HL-60/S4 (cell line): Measurements from ENCODE around the gene TBCK.

Source experiments
- in situ Hi-C: fragments of 300-500 bp; cut with MboI; formaldehyde crosslinking; loops from 2 replicates; pipeline ENCODE4 v1.14.3; 2022; ENCODE audit warnings: low sequenced_read_pairs

TBCK gene

DNA sequence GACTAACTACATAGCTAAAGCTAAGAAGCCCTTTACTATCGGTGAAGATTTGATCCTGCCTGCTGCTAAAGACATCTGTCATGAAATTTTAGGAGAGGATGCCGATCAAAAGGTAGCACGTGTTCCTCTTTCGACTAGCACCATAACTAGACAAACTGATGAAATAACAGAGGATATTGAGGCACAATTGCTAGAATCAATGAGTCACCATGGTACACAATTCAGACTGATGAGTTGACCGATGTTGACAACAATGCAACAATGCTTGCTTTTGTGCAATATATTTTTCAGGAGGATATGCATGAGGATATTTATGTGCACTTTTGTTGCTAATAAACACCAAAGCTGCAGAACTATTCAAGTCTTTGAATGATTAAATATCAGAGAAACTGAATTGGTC is 24.3 kb downstream of the TBCK start:
- in situ Hi-C loops: no loop called here

DNA sequence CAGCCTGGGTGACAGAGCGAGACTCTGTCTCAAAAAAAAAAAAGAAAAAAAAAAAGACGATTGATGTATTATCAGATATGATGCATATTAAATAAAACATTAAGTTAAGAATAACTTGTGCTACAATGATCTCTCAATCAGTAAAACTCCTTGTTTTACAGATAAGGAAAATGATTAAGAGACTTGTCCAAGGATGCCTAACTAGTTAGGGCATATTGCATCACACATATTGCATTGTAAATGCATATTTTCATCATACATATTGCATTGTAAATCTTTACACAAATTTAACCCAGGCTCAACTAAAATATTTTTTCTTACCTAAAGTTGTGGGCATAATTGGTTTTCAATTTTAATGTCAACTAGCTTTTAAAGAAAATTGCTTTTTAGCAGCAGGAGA is 26.3 kb downstream of the TBCK start:
- in situ Hi-C loops: no loop called here

DNA sequence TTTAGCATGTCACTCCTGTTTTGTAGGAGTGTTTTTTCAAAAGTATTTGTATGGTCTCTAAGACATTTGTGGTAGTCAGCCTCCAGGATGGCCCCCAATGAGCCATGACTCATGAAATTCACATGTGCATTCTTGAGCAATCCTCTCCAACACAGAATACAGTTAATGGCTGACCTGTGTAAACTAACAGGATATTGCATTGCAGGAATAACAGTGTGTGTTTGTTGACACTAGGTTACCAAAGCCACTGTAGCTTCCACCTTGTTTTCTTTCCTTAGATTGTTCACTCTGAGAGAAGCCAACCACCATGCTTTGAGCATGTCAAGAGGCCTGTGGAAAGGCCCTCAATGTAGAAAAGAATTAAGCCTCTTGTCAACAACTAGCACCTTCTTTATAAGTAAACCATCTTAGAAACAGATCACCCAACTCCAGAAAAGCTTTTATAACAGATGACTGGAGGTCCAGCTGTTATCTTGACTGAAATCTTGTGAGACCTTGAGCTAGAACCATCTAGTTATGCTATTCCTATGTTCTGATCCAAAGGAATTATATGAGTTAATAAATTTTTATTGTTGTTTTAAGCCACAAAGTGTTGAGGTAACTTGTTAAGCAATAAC is 28.5 kb downstream of the TBCK start:
- in situ Hi-C loops: no loop called here

DNA sequence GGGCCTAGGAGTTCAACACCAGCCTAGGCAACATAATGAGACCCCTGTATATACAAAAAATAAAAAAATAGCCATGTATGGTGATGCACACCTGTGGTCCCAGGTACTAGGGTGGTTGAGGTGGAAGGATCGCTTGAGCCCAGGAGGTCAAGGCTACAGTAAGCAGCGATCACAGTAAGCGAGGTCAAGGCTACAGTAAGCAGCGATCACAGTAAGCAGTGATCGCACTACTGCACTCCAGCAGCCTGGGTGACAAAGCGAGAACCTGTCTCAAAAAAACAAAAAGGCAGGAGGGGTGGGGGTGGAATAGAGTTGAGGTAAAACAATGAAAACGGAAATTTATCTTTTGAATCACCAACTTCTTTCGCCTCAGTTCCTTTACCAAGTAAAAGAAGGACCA is 29.4 kb downstream of the TBCK start:
- in situ Hi-C loops: no loop called here

DNA sequence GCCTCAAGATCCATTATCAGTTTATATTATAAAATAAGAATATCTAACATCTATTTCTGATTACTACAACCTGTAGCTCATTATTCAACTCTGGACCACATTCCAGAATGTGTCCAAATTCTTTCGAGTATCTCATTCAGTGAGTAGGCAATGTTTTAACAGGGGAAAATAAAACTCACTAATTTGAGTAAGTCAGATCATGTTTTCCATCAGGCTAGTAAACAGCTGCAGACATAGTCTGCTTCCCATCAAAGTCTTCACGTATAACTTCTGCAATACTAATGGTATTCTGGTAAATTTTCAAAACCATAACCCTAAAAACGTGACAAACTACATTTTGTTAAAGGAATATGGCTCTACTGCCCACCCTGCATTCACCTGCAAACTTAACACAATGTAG is 31.8 kb downstream of the TBCK start:
- in situ Hi-C loops: no loop called here

DNA sequence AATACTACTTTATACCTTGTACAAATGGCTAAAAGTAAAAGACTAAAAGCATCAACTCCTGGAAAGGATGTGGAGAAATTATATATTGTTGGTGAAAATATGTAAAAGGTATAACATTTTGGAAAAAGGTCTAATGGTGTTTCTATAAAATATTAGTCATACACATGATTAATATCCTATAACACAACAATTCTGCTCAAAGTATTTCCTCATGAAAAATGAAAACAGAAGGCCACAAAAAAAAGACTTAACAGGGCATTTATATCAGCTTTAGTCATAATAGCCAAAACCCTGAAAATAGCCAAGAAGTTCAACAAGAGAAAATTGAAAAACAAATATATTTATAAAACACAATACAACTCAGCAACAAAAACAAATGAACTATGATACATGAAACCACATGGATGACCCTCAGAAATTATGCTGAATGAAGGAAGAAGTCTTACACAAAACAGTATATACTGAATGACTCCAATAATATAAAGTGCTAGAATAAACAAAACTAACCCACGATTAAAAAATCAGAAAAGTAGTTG is 38.8 kb downstream of the TBCK start:
- in situ Hi-C loops: no loop called here

DNA sequence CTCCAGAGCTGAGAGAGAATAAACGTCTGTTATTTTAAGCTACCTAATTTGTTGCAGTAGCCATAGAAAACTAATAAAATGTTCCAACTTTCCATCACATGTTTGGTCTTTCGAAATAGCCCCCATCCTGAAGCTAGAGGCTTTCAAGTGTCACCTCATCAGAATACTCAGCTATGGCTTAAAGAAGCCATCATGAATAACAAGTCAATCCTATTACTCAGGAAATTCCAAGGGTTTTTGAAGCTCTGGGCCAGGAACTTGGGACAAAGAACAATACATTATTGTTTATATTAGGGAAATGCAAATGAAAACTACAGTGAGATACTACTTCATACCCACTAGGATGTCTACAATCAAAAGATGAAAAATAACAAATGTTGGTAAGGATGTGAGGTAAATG is 42.2 kb downstream of the TBCK start:
- in situ Hi-C loops: no loop called here

DNA sequence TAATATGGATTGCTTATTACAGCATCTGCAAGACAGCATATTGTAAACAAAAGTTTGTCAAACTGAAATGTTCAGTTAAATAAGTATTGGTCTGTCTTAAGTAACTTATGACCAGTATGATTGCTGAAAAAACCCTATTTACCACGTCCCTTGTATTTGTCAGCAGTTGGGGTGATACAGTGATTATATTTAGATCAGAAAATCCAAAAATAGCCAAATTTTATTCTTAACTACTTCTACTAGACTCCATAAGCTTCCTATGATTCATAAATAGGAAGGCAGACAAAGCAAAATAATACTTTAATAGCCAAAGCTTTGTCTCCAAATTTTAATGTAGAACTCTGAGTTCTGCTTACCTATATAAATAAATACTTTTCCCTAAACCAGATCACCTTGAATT is 45.3 kb downstream of the TBCK start:
- in situ Hi-C loops: no loop called here

DNA sequence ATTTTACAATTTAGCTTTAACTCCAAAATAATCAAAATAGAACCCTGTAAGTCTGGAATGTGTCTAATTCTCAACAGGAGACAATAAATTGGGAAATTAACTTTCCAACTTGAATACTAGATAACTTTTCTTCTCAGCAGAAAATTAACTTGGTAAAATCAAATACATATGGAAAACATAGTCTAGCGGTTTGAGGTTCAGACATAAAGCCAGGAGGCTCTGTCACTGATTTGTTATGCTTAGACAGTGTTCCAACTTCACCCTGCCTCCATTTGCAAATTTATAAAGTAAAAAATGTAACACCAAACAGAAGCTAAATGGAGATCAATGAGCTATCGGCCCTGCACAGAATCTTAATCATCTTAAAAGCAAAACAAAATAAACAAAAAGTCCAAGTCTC is 46.3 kb downstream of the TBCK start:
- in situ Hi-C loops: no loop called here

DNA sequence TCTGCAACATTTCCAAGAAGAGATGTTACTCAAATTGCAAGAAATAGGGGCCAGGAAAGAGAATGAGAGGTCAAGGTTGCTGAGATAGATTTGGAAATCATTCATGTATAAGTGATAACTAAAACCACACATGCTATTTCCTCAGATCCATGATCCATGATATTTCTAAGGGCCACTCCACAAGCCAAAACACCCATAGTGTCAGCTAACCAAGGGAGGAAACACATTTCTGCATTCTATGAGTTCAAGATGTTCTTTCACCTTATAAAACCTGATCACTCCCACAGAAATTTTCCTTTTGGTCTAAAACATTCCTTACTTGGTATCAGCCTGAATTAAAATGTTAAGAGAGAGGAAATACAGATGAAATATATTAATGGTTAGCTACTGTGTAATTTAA is 47.2 kb downstream of the TBCK start:
- in situ Hi-C loops: no loop called here

DNA sequence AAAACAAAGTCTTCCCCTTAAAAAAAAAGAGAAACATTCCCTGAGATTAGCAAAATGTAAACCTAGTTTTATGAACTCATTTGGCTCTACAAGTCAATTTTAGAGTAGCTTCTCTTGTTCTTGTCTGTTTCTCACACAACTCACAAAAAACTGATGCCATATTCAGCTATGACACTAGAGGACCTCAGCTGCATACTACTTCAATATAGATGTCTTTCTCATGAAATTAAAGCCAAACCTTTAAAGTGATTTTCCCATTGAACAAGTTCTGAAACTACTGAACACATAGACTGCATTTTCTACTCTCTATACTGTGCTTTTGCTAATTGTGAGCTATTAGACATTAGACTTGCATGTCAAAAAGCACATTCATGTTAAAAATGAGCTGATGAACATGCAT is 49.8 kb downstream of the TBCK start:
- in situ Hi-C loops: no loop called here

DNA sequence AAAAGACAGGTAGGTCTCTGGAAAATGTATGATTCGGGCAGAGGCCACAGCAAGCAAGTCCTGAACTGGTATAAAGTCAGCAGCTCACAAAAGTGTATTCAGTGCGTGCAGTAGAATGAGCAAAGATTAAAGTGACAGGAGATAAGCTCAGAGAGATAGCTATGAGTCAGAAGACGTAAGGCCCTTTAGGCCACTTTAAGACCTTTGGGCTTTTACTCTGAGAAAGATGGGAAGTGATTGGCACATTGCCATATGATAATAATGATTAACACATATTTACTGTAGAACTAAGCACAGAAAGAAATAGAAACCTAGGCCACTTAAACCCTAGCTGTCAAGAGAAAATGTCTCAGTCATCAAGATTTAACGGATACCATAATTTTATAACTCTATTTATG is 51.7 kb downstream of the TBCK start:
- in situ Hi-C loops: no loop called here

DNA sequence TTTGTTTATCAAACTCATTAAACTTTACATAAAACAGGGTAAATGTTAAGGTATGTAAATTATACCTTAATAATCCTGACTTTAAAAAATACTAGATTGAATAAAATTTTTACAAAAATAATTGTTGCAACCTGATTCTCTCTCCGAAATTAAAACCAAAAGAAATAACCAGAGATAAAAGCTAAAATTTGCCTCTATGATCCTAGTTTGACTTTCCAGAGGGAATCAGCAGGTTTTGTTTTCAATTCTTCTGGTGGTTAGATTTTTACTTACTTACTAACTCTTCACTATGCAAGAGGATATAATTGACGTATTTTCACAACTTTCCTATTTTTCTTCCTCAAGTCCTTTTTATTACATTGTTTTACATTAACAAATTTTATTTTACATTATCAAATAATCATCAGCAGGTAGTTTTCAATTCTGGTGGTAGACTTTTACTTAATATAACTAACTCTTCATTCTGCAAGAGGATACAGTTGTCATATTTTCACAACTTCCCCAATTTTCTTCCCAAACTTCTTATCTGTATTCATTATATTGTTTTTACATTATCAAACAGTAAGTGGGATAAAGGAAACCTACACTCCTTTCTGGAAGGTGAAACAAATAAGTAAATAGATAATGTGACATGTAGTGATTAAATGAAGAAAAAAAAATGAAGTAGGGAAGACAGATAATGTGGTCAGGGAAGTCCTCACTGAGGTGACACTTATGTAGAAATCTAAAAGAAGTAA is 52.2 kb downstream of the TBCK start:
- in situ Hi-C loops: no loop called here

DNA sequence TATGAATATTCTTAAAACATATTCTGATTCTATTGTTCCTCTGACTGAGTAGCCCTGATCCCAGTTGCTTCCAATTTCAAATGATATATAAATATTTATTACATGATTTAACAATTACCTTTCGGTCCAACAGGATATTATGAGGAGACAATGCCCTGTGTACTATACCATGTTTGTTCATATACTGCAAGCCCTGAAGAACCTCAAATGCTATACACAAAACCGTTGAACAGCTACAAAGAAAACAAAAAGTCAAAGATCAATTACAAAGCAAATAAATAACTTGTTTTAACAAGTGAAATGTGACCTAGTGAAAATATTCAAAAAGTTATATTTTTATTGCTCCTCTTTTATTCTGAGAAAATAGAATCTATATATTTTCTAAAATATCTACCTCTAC is 54.0 kb downstream of the TBCK start:
- in situ Hi-C loops: no loop called here

DNA sequence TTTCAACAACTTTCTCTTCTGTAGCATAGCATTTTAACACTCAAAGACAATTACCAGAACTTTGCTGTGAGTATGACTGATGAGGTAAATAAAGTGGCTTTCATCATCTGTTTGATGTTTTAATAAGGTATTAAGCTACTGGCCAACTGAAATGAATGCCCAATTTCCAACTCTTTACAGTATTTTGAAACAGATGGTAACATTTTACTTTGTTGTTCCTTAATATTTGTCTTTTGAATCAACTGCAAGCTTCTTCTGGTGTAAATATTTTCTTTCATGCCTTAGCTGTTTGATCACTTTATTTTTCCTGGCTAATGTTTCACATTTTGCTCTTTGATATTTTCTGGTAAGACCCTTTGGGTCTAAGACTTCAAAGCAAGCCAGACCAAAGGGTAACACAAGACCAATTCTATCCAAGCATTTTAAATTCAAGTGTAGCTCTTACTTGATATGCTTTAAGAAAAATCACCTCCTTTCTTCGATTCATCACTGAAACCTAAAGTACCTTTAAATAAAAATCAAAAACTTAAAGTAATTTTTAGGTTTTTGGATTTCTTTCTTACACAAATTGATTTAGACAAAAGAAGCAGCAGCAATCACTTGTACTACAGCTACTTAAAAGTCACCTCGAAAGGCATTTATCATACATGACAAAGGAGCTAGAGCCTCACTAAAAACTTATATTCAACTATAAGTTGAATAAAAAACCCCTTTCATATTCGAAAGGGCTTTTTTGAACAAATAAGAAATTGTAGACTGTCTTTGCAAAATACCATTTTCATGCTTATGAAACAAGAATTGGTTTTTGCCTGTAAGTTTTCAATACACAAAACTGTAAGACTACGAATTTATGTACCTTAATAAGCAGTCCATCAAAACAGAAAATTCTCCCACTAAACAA is 57.6 kb downstream of the TBCK start:
- in situ Hi-C loops: no loop called here

DNA sequence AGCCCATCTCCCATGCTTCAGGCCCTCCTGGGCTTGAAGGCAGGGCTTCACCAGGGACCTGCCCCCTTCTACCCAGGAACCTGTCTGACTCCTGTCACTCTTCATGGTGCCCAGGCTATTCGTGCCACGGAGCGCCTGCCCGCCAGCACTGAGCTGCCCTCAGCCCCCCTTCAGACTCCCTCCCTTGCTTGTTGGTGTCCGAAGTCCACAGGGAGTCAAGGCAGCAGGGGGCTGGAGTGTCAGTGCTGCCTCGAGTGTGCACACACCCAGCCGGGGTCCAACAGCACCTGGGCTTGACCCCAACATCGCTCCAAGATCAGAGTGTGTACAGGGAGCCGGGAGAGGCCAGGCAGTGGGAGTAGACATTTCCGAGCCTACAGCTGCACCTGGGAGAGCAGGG is 59.8 kb downstream of the TBCK start:
- in situ Hi-C loops: no loop called here

DNA sequence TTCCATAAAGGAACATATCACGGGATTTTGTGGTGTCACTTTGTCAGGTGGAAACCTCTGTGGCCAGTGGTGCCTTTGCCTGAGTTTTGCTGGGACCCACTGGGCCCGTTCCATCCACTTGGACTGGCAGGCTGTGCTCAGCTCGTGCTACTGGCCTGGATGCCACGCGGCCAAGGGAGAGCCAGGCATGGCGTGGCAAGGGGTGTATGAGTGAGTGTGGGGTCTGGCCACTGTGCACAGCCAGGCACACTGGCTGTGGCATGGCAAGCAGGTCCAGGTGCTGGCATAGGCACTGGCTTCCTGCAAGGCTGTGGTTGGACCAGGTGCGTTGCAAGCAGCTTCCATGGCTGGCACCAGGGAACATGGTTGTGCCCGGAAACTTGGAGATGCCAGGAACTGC is 60.8 kb downstream of the TBCK start:
- in situ Hi-C loops: no loop called here

DNA sequence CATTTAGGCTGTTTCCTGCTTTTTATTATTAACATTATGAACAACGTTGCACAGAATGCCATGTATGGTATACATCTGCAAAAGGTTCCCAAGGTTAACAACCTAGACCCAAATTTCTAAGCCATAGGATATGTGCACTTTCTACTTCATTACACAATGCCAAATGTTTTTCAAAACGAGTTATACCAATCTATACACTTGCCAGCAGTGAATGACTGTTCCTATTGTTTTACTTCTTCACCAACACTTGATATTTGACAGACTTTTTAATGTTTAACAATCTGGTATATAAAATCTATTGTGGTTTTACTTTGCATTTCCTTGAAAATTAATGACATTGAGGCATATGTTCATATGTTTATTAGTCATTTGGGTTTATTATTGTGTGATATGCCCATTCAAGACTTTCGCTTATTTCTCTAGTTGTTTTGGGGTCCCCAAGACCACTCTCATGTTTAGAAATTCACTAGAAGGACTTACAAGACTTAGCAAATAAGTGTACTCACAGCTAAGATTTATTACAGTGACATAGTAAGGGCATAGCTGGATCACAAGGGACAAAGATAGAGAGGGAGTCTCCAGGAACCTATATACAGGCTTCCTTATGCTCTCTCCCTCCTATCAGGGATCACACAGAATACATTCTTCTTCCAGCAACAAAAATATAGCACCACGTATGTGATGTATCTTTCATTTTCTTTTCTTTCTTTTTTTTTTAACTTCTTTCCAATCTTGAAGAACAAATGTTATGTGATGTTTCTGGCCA is 62.5 kb downstream of the TBCK start:
- in situ Hi-C loops: no loop called here

DNA sequence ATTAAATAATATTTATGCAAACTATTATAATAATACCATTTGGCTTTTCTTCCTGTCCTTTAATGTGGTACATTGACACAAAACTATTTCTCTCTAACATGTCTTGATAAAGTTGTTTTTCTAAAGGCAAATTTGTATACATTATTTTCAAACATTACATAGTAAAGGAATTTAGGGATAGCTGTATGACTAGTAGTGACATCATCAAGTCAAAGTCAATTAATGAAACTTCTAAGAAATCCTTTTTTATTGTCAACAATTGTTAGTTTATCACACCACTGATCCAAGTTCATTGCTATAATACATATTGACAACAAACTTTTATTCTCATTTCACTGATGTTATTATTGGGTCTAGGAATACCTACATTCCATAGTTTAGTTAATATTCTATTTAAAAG is 68.4 kb downstream of the TBCK start:
- in situ Hi-C loops: no loop called here

DNA sequence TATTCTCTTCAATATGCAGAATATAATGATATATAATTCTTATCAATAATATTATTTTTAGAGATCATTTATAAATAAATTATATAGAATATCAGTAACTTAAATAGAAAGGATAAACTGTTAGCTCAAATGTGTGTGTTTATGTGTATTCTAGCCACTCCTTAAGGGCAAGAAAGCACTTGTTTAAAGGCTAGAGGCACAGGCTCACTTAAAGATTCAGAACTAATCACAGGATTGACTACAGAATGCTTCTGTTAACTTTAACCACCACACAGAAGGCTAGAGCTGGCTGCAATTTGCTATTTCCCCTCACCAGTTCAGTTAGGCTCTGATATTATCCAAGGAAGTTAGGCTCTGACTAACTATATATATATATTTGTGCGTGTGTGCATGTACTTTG is 69.6 kb downstream of the TBCK start:
- in situ Hi-C loops: no loop called here

DNA sequence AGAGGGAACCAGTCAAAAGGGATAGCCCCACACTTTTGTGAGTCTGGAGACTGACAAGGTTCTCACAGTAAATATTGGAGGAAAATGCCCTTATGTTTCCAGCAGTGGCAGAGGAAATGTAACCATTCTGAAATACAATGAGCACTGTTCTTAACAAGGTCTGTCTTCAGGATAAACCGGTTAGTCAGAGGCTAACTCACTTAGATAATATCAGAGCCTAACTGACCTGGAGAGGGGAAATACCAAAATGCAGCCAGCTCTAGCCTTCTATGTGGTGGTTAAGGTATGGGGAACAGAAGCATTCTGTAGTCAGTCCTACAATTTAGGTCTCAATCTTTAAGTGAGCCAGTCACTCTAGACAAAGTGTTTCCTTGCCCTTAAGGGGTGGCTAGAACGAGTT is 70.8 kb downstream of the TBCK start:
- in situ Hi-C loops: no loop called here
